GM19438 (cell line): ENCODE measurements around the gene TTC29.
"Not testable (repeated sequence)": the region's sequence is repeated elsewhere in the genome, so short reads cannot be mapped to it uniquely, and the experiment has no call there.

Source experiments
- ATAC-seq: cut with Tn5 transposase; IDR thresholded peaks from one replicate; pipeline ENCODE4 v1.9.1; 2021; ENCODE audit warnings: low read depth; ENCODE audit not compliant: unreplicated experiment

Gene TTC29

DNA sequence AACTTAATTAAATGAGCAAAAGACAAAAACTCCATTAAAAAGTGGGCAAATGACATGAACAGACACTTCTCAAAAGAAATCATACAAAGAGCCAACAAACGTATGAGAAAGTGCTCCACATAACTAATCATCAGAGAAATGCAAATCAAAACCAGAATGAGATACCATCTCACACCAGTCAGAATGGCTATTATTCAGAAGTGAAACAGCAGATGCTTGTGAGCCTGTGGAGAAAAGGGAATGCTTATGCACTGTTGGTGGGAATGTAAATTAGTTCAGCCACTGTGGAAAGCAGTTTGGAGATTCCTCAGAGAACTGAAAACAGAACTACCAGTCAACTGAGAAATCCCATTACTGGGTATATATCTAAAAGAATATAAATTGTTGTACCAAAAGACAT, 222.1 kb downstream of the TTC29 start:
- ATAC-seq: not testable (repeated sequence)

GRCh38 chr4:146709956-146710355, 235.7 kb downstream of the TTC29 start:
- no peak for ATAC-seq

DNA sequence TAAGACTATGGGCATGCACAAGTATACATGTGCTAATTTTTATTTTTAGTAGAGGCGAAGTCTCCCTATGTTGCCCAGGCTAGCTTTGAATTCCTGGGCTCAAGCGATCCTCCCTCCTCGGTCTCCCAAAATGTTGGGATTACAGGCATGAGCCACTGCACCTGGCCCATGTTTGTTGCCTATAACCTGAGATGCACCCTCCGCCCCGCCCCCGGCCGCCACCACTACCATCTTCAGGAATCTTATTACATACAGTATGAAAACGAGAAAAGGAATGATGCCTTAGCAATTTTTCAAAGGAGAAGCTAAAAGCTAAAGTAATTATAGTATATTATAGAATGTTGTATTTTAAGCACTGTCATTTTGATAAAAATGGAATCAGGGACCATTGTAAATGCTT, 245.8 kb downstream of the TTC29 start:
- no peak for ATAC-seq

GRCh38 chr4:146674829-146675570, 270.7 kb downstream of the TTC29 start:
- ATAC-seq: no peak

- ATAC-seq: not testable (repeated sequence)
Measured at GRCh38 chr4:146663968-146664311, 281.7 kb downstream of the TTC29 start.

- no peak for ATAC-seq
Measured at GRCh38 chr4:146661367-146661766, 284.3 kb downstream of the TTC29 start.
